ENCODE data around the gene COX7B2. TPM values are rescaled to one million over a fixed set of nuclear protein-coding genes. Genes with fewer than 3 reads are reported as not detected.

COX7B2 gene
- total and polyA plus RNA-seq, 2 of the 13 experiments (the other 11 are each of a cell fraction or from before 2014, with no cell fraction given), result not detected

DNA sequence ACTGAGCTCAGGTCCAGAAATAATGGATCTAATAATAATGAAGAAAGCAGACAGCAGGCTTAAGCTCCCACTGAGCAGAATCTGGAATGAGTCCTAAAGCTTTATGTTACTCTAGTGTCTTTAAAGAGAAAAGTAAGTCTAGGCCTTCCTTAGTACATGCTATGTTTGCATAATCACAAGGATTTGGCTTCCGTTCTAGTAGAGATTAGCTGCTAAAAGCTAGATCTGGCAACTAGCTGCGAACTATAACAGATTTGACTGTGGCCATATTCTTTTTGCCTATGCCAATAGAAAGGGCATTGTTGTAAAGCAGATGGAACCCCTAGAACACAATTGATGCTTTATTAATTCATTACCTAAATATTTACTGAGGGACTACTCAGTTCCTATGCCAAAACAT, 19.0 kb downstream of the COX7B2 start:
- 0 out of 2 replicates have a peak, but pooled peaks cover 10% of the 10 kb centered on the region for H3K9me3 ChIP-seq (ENCODE audit: low read length)
- FAIRE-seq (no peak), DNase-seq (ENCODE audit: low spot score) (no peak), ATAC-seq (no peak; the same call in 2 of the 3 replicates)
- H3K4me2 ChIP-seq (ENCODE audit: low read depth, low read length), result no peak overlapping the region
- intact Hi-C loops (cut with micrococcal nuclease; ENCODE audit: unreplicated experiment), result no loop called here
- in situ Hi-C loops (cut with HindIII; ENCODE audit: extremely low pct_ligation_motif_present, low pct_unique_long_range_greater_than_20kb), result no loop called here
- H3K27me3 ChIP-seq (ENCODE audit: control insufficient read depth in 1 of 2, insufficient read depth in 2 of 2, low read length in 2 of 2), result no peaks in the 10 kb centered on the region
- WGBS (ENCODE audit: low lambda C conversion rate), result 53% methylated on average over 2 of the region's 2 CpGs
- ChIA-PET CTCF (ENCODE audit: low intra/inter-chr PET ratio, low total read pairs) (no interaction called here), POLR2A (no interaction called here)
- no peaks in the 10 kb centered on the region for H3K36me3 ChIP-seq (replicated peaks in 1 of 2; ENCODE audit: control insufficient read depth in 1 of 2, insufficient read depth in 2 of 2, low read length in 2 of 2)
- no peak overlapping the region for H3K27ac ChIP-seq (ENCODE audit: extremely low read length, insufficient read depth, low read length)
- TF ChIP-seq BRCA1 (CRISPR knock-in tag; IDR thresholded peaks at IDR 0.05) (no peak), GPN1 (CRISPR knock-in tag; IDR thresholded peaks at IDR 0.05; ENCODE audit: borderline replicate concordance) (no peak), ZNF496 (CRISPR knock-in tag; IDR thresholded peaks at IDR 0.05; ENCODE audit: insufficient replicate concordance) (no peak), PPARG (CRISPR knock-in tag; conservative IDR thresholded peaks at IDR 0.05) (no peak), ZNF883 (CRISPR knock-in tag; IDR thresholded peaks at IDR 0.05; ENCODE audit: not compliant biosample characterization) (no peak)
- H3K4me3 ChIP-seq (replicated peaks in 1 of 3; ENCODE audit: insufficient read depth in 1 of 3, low read depth in 2 of 3, low read length in 3 of 3), result no peak overlapping the region
- BruUV-seq (replicated peaks), result no TSS peak
- H2AFZ ChIP-seq (ENCODE audit: low read length), result no peak overlapping the region
- no peaks in the 10 kb centered on the region for H3K79me2 ChIP-seq (ENCODE audit: insufficient read depth, low read length)
- peaks cover 11% of the 10 kb centered on the region for H3K4me1 ChIP-seq (ENCODE audit: insufficient read depth, low read length)
- H4K20me1 ChIP-seq (ENCODE audit: insufficient read depth, low read length), result no peaks in the 10 kb centered on the region
- no peak overlapping the region for H3K9ac ChIP-seq (ENCODE audit: insufficient read depth, low read depth, low read length)

DNA sequence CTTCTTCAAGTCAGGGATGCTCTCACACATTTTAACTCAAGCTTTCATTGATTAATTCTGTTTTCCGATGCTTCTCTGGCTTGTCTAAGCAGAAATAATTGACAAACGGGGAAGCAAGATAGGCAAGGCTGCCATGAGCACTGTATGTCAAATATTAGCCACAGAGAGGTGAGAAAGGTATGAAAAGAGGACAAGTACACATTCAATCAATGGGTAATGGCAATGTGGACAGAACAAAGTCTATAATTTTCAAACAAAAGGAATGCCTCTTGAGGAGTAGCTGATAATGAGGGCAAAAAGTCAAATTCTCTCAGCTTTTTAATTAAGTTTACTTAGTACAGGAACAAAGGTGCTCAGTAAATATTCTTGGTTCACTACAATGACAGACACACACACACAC, 19.6 kb downstream of the COX7B2 start:
- ChIA-PET CTCF (ENCODE audit: low intra/inter-chr PET ratio, low total read pairs) (no interaction called here), POLR2A (no interaction called here)
- H3K79me2 ChIP-seq (ENCODE audit: insufficient read depth, low read length), result no peaks in the 10 kb centered on the region
- H3K27ac ChIP-seq (ENCODE audit: extremely low read length, insufficient read depth, low read length), result no peak overlapping the region
- H3K4me3 ChIP-seq (replicated peaks in 1 of 3; ENCODE audit: insufficient read depth in 1 of 3, low read depth in 2 of 3, low read length in 3 of 3), result no peak overlapping the region; a peak in 1 of 6 replicates
- no peaks in the 10 kb centered on the region for H4K20me1 ChIP-seq (ENCODE audit: insufficient read depth, low read length)
- no TSS peak for BruUV-seq (replicated peaks)
- in situ Hi-C loops (cut with HindIII; ENCODE audit: extremely low pct_ligation_motif_present, low pct_unique_long_range_greater_than_20kb), result no loop called here
- 0 out of 2 replicates have a peak, but pooled peaks cover 10% of the 10 kb centered on the region for H3K9me3 ChIP-seq (ENCODE audit: low read length)
- WGBS (ENCODE audit: low lambda C conversion rate), result 0% methylated on average over 2 of the region's 2 CpGs
- no peak overlapping the region for H3K9ac ChIP-seq (ENCODE audit: insufficient read depth, low read depth, low read length)
- peak; percentile 16 for DNase-seq (ENCODE audit: low spot score)
- H3K27me3 ChIP-seq (ENCODE audit: control insufficient read depth in 1 of 2, insufficient read depth in 2 of 2, low read length in 2 of 2), result no peaks in the 10 kb centered on the region
- no peak overlapping the region for H2AFZ ChIP-seq (ENCODE audit: low read length)
- intact Hi-C loops (cut with micrococcal nuclease; ENCODE audit: unreplicated experiment), result no loop called here
- ATAC-seq, result peak; percentile 99
- peaks cover 11% of the 10 kb centered on the region for H3K4me1 ChIP-seq (ENCODE audit: insufficient read depth, low read length)
- H3K36me3 ChIP-seq (replicated peaks in 1 of 2; ENCODE audit: control insufficient read depth in 1 of 2, insufficient read depth in 2 of 2, low read length in 2 of 2), result no peaks in the 10 kb centered on the region
- H3K4me2 ChIP-seq (ENCODE audit: low read depth, low read length), result peak overlapping the region; percentile 30
- peak; percentile 28 for FAIRE-seq
- TF ChIP-seq, protein P1, sequence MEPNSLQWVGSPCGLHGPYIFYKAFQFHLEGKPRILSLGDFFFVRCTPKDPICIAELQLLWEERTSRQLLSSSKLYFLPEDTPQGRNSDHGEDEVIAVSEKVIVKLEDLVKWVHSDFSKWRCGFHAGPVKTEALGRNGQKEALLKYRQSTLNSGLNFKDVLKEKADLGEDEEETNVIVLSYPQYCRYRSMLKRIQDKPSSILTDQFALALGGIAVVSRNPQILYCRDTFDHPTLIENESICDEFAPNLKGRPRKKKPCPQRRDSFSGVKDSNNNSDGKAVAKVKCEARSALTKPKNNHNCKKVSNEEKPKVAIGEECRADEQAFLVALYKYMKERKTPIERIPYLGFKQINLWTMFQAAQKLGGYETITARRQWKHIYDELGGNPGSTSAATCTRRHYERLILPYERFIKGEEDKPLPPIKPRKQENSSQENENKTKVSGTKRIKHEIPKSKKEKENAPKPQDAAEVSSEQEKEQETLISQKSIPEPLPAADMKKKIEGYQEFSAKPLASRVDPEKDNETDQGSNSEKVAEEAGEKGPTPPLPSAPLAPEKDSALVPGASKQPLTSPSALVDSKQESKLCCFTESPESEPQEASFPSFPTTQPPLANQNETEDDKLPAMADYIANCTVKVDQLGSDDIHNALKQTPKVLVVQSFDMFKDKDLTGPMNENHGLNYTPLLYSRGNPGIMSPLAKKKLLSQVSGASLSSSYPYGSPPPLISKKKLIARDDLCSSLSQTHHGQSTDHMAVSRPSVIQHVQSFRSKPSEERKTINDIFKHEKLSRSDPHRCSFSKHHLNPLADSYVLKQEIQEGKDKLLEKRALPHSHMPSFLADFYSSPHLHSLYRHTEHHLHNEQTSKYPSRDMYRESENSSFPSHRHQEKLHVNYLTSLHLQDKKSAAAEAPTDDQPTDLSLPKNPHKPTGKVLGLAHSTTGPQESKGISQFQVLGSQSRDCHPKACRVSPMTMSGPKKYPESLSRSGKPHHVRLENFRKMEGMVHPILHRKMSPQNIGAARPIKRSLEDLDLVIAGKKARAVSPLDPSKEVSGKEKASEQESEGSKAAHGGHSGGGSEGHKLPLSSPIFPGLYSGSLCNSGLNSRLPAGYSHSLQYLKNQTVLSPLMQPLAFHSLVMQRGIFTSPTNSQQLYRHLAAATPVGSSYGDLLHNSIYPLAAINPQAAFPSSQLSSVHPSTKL (CRISPR knock-in tag; IDR thresholded peaks at IDR 0.05), result 0 out of 2 replicates have a peak, but pooled peaks have one; percentile 12
- TF ChIP-seq, protein P2, sequence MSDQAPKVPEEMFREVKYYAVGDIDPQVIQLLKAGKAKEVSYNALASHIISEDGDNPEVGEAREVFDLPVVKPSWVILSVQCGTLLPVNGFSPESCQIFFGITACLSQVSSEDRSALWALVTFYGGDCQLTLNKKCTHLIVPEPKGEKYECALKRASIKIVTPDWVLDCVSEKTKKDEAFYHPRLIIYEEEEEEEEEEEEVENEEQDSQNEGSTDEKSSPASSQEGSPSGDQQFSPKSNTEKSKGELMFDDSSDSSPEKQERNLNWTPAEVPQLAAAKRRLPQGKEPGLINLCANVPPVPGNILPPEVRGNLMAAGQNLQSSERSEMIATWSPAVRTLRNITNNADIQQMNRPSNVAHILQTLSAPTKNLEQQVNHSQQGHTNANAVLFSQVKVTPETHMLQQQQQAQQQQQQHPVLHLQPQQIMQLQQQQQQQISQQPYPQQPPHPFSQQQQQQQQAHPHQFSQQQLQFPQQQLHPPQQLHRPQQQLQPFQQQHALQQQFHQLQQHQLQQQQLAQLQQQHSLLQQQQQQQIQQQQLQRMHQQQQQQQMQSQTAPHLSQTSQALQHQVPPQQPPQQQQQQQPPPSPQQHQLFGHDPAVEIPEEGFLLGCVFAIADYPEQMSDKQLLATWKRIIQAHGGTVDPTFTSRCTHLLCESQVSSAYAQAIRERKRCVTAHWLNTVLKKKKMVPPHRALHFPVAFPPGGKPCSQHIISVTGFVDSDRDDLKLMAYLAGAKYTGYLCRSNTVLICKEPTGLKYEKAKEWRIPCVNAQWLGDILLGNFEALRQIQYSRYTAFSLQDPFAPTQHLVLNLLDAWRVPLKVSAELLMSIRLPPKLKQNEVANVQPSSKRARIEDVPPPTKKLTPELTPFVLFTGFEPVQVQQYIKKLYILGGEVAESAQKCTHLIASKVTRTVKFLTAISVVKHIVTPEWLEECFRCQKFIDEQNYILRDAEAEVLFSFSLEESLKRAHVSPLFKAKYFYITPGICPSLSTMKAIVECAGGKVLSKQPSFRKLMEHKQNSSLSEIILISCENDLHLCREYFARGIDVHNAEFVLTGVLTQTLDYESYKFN (CRISPR knock-in tag; conservative IDR thresholded peaks at IDR 0.05), result peak; percentile 83
- no peak for TF ChIP-seq ZNF10 (CRISPR knock-in tag; IDR thresholded peaks at IDR 0.05; ENCODE audit: borderline replicate concordance, low read depth)

All from HepG2 (cell line).